ENCODE results near the gene STPG3. TPM values are rescaled to one million over a fixed set of nuclear protein-coding genes. Genes with fewer than 3 reads are reported as not detected.

The STPG3 gene
- total RNA-seq = not detected in 2 replicates

DNA sequence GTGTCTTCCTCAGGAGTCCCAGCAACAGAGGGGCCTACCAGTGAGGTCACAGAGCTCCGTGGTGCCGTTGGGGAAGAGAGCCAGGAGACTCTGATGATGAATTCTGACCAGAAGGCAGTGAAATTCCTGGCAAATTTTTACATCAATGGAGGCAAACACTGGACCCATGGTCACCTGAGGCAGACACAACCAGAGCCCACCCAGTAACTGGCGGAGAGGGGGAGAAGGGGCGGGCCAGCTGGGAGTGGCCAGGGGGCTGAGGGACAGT lies at the start of gene STPG3:
STPG3 (plus strand) TSS at position 93 of the 268 bp plus-strand sequence; CDS start at position 94, 1 bp downstream.

GRCh38 chr9:137205126-137206069 lies 45.7 kb upstream of the STPG3 start, which contains the start of the genes NDOR1 and TMEM203:
Gene NDOR1 (plus strand): TSS chr9:137205700. CDS start chr9:137205778, 78 bp downstream.
Gene TMEM203 (minus strand): TSS chr9:137205648. CDS start chr9:137205414, 234 bp downstream.

DNA sequence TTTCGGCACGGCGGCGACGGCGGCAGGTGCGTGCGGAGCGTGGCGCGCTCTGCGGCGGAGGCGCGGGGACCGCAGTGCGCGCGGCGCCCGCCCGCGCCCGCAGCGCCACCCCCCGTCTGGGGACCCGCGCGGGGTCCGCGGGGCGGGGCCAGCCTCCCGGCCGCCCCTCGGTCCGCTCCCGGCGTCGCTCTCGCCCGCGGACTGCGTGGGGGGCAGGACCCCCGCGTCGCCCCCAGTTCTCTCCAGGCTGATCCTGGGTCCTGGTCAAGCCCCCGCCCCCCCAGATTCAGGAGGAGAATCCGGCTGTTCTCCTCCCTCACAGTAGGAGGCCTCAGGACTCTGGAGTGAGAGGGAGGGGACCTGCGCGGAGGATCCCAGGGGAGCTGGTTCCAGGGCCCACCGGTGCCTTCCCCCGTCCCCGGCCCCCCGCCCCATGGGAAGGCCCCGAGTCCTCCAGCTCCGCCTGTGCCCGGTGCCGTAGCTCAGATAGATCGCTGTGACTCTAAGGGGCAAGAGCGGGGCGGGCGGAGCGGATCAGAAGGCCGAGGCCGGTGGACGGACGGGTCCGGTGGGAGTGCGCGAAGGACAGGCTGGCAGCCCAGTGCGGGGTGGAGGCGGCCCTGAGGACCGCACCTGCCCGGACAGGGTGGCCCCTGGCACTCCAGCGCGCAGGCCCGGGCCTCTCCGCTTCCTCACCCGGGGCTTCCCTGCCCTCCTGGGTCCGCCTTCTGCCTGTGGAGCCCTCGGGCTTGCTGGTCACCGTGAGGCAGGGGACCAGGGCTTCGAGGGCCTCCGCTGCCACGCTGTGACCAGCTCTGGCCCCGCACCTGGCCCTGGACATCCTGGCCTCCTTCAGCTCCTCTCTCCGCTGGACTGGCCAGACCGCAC lies 28.7 kb upstream of the STPG3 start, which contains the start of gene RNF208:
RNF208 (minus strand) TSS at position 51 of the 888 bp plus-strand sequence. CDS start 1,028 bp downstream, outside the sequence.

GRCh38 chr9:137224830-137225694 lies 26.0 kb upstream of the STPG3 start, which contains the start of gene CYSRT1:
Gene CYSRT1 (plus strand): TSS chr9:137225174. CDS start chr9:137225622, 448 bp downstream.

DNA sequence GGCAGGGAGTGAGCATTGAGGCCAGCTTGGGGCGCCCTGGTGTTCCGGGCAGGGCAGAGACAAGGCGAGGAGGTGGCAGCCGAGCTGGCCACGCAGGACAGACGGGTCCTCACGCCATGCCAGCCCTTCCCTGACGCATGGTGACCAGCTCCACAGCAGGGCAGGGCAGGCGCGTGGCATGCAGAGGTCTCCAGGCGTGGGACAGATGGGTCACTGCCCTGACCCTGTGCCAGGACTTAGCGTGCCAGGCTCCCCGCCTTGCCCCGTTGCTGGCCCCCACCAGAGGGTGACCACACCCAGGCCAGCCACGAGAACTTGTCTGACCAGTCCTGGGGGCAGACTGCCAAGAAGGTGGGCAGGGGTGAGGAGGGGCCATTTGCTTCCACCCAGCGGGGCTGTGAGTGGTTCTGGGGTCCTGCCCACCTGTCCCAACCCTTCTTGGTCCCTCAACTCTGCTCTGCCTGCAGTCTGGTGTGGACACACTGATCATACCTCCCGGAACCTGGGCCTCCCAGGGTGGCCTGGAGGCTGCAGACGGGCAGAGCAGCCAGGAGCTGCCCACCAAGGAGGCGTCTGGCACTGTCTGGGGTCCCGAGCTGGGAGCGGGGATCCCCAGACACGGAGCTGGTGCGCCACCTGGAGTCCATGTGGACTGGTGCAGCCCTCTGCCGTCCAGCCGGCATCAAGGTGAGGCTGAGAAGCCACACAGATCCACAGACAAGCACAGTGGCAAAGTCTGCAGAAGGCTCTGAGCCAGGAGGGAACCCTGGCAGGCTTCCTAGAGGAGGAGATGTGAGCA lies 23.8 kb upstream of the STPG3 start, which contains the start of gene RNF224:
RNF224 (plus strand) TSS at position 449 of the 799 bp plus-strand sequence. CDS start 834 bp downstream, outside the sequence.

GRCh38 chr9:137230705-137231371 lies 20.2 kb upstream of the STPG3 start, which contains the start of gene SLC34A3:
Gene SLC34A3 (plus strand): TSS chr9:137230901. CDS start chr9:137231703, 802 bp downstream.

DNA sequence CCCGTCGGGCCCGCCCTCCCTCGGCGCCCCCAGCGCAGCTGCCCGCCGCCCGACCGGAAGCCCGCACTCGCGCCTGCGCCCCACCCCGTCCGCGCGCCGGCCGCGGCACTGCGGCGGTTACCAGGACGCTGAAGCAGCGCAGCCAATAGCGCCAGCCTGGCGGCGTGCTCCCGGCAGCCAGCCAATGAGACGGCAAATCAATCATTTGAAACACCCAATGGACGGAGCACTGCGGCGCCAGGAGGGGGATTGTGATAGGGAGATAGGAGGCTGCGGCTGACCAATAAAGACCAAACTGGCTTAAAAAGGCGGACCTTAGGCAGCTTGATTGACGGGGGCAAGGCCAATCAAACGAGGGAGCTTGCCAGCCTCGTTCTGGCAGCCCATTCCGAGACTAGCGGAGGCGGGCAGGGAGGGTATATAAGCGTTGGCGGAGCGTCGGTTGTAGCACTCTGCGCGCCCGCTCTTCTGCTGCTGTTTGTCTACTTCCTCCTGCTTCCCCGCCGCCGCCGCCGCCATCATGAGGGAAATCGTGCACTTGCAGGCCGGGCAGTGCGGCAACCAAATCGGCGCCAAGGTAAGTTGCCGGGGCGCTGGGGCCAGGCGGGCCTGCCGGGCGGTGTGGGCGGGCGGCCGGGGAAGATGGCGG lies 10.1 kb upstream of the STPG3 start, which contains the start of gene TUBB4B:
TUBB4B (plus strand) TSS at position 447 of the 649 bp plus-strand sequence; CDS start at position 521, 74 bp downstream.

DNA sequence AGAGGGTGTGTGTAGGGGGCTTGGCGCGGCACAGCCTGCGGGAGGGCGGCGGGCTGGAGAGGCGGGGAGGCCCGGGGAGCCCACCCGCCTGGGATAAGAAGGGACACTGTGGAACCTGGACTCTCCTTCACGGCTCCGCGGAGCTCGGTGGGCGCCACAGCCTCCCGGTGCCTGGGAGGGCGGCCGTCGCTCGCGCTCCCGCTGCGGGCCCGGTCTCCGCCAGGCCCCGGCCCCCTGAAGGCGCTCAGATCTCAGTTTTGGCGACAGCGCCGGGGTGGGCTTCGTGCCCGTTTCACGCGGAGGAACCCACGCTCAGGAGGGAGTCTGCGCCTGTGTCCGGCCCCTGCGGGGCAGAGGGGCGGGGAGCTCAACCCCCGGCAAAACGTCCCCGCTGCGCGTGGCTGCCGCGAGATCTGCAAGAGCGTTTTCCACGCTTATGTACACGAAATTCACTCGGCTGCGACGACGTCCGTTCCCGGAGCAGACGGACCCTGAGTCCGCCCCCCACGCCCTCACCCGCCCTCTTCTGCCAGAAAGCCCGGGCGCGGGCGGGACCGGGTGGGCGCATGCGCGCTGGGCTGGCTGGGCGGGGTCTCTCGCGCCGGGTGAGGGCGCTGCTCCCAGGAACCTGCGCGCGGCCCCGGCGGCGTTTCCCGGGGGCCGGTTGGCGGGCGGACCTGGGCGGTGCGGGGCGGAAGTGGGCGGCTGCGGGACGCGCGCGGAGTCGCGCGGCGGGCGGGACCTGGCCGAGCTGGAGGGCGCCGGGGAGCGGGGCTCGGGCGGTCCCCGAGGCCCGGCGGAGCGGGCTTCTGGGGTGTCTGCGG lies 3.8 kb downstream of the STPG3 start, which contains the start of gene NELFB:
NELFB (plus strand) TSS at position 704 of the 824 bp plus-strand sequence.

GRCh38 chr9:137277329-137278041 lies 26.4 kb downstream of the STPG3 start, which contains the start of gene TOR4A:
Gene TOR4A (plus strand): TSS chr9:137277726. CDS start chr9:137278690, 964 bp downstream.

GRCh38 chr9:137302118-137302448 lies 51.0 kb downstream of the STPG3 start, which contains the start of gene NRARP:
Gene NRARP (minus strand): TSS chr9:137302271. CDS start chr9:137301928, 343 bp downstream.

Other genes starting within 250 kb of the STPG3 start
- gene ABCA2, start 223.0 kb upstream of the STPG3 start, total RNA-seq = 9.8 and 13.0 TPM in 2 replicates
- not detected in 2 replicates for gene FUT7, start 219.2 kb upstream of the STPG3 start, total RNA-seq
- 8.3 and 9.4 TPM in 2 replicates for gene NPDC1, start 205.1 kb upstream of the STPG3 start, total RNA-seq
- 0.21 and 1.7 TPM in 2 replicates for gene ENTPD2, start 197.2 kb upstream of the STPG3 start, total RNA-seq
- 1.1 and 4.1 TPM in 2 replicates for gene SAPCD2, start 180.7 kb upstream of the STPG3 start, total RNA-seq
- 1.7 and 13.3 TPM in 2 replicates for gene UAP1L1, start 173.8 kb upstream of the STPG3 start, total RNA-seq
- gene MAN1B1, start 164.3 kb upstream of the STPG3 start, total RNA-seq = 69.9 and 71.4 TPM in 2 replicates
- 76.1 and 80.4 TPM in 2 replicates for gene DPP7, start 136.6 kb upstream of the STPG3 start, total RNA-seq
- gene GRIN1, start 112.1 kb upstream of the STPG3 start, total RNA-seq = 0.21 and 0.48 TPM in 2 replicates
- 0.24 TPM in 1 of 2 replicates, not detected in the other for gene LRRC26, start 81.2 kb upstream of the STPG3 start, total RNA-seq
- gene TMEM210, start 79.2 kb upstream of the STPG3 start, total RNA-seq = not detected in 2 replicates
- 8.5 and 9.6 TPM in 2 replicates for gene ANAPC2, start 62.7 kb upstream of the STPG3 start, total RNA-seq
- gene SSNA1, start 62.6 kb upstream of the STPG3 start, total RNA-seq = 76.3 and 93.3 TPM in 2 replicates
- gene TPRN, start 50.5 kb upstream of the STPG3 start, total RNA-seq = 4.1 and 6.4 TPM in 2 replicates
- 34.0 and 66.9 TPM in 2 replicates for gene TMEM203, start 45.6 kb upstream of the STPG3 start, total RNA-seq
- 2.7 and 6.2 TPM in 2 replicates for gene NDOR1, start 45.6 kb upstream of the STPG3 start, total RNA-seq
- gene RNF208, start 29.0 kb upstream of the STPG3 start, total RNA-seq = 0.24 and 0.64 TPM in 2 replicates
- gene CYSRT1, start 26.1 kb upstream of the STPG3 start, total RNA-seq = 0.72 and 6.0 TPM in 2 replicates
- gene RNF224, start 23.8 kb upstream of the STPG3 start, total RNA-seq = under 0.01 and 0.21 TPM in 2 replicates
- gene SLC34A3, start 20.4 kb upstream of the STPG3 start, total RNA-seq = not detected in 2 replicates
- 94.4 and 132 TPM in 2 replicates for gene TUBB4B, start 10.0 kb upstream of the STPG3 start, total RNA-seq
- 55.2 and 55.7 TPM in 2 replicates for gene NELFB, start 4.0 kb downstream of the STPG3 start, total RNA-seq
- gene TOR4A, start 26.4 kb downstream of the STPG3 start, total RNA-seq = 35.6 and 36.1 TPM in 2 replicates
- gene NRARP, start 51.0 kb downstream of the STPG3 start, total RNA-seq = 10.0 and 15.7 TPM in 2 replicates
- gene EXD3, start 171.9 kb downstream of the STPG3 start, total RNA-seq = 12.8 and 22.6 TPM in 2 replicates
- 1.9 and 2.2 TPM in 2 replicates for gene NOXA1, start 172.1 kb downstream of the STPG3 start, total RNA-seq
- gene ENTPD8, start 190.1 kb downstream of the STPG3 start, total RNA-seq = 0.24 TPM in 1 of 2 replicates, not detected in the other
- 23.1 and 33.0 TPM in 2 replicates for gene NSMF, start 208.0 kb downstream of the STPG3 start, total RNA-seq

Data from tracheal epithelial cell (primary cell).